ENCODE measurements around the gene UBQLN3.

DNA sequence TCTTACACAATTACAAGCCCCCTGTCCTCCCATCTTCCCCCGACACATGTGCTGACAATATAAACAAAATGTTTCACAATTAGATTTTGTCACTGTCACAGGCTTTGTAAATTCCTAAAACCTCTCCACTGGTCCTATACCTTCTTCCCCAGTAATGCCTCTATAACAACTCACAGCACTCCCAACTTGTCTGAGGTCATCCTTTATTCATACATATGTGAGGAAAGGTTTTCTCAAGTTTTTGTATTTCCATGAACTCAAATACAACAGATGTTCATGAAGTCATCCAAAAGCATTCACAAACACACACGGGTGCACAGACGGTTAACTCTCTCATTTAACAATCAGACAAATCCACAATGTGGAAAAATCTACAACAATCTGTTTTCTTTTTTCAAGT, 36.7 kb upstream of the UBQLN3 start:
- TF ChIP-seq CTCF (IDR thresholded peaks at IDR 0.05 in 8 of 11, conservative IDR thresholded peaks at IDR 0.05 in 3 of 11): no peak
- TF ChIP-seq POLR2A (IDR thresholded peaks at IDR 0.05): no peak
